HS-5 (cell line): ENCODE data around the gene UPB1.
"Not testable (repeated sequence)": the region's sequence is repeated elsewhere in the genome, so short reads cannot be mapped to it uniquely, and the experiment has no call there.

Experiments
- DNase-seq: peaks from one replicate; pipeline ENCODE4 v3.0.0-alpha.2; 2012; ENCODE audit warnings: low read depth

UPB1 gene

GRCh38 chr22:24532075-24532474, 36.9 kb downstream of the UPB1 start:
- no peak for DNase-seq

GRCh38 chr22:24535348-24535747, 40.2 kb downstream of the UPB1 start:
- DNase-seq, result no peak

GRCh38 chr22:24536089-24536488, 41.0 kb downstream of the UPB1 start:
- DNase-seq, result no peak

- no peak for DNase-seq
Observed at GRCh38 chr22:24540470-24540869, 45.3 kb downstream of the UPB1 start.

- no peak for DNase-seq
Observed at GRCh38 chr22:24541681-24542515, 46.8 kb downstream of the UPB1 start.

GRCh38 chr22:24542641-24543040, 47.5 kb downstream of the UPB1 start:
- no peak for DNase-seq

GRCh38 chr22:24543185-24543601, 48.1 kb downstream of the UPB1 start:
- no peak for DNase-seq

GRCh38 chr22:24543679-24544243, 48.6 kb downstream of the UPB1 start:
- DNase-seq, result no peak

- no peak for DNase-seq
Observed at GRCh38 chr22:24548812-24549211, 53.7 kb downstream of the UPB1 start.

GRCh38 chr22:24550028-24550901, 55.1 kb downstream of the UPB1 start:
- DNase-seq, result no peak

GRCh38 chr22:24550902-24551435, 55.8 kb downstream of the UPB1 start:
- no peak for DNase-seq

GRCh38 chr22:24552503-24553286, 57.6 kb downstream of the UPB1 start:
- not testable (repeated sequence) for DNase-seq

- no peak for DNase-seq
Observed at GRCh38 chr22:24553597-24554312, 58.6 kb downstream of the UPB1 start.

- no peak for DNase-seq
Observed at GRCh38 chr22:24554313-24555164, 59.4 kb downstream of the UPB1 start, which contains the start of gene GUCD1. TSS of gene GUCD1 (minus strand) at chr22:24555138. CDS start at chr22:24554991, 147 bp downstream.

GRCh38 chr22:24555165-24556039, 60.3 kb downstream of the UPB1 start, which contains the start of gene SNRPD3:
TSS of gene SNRPD3 (plus strand) at chr22:24555999. CDS start at chr22:24557675, 1,676 bp downstream.
- DNase-seq, result peak; percentile 90

GRCh38 chr22:24559471-24559870, 64.3 kb downstream of the UPB1 start:
- no peak for DNase-seq

GRCh38 chr22:24563246-24563645, 68.1 kb downstream of the UPB1 start:
- no peak for DNase-seq

- DNase-seq, result no peak
Observed at GRCh38 chr22:24564376-24565058, 69.4 kb downstream of the UPB1 start.
